Activated naive CD8-positive, alpha-beta T cell treated with anti-CD3 and anti-CD28 coated beads, Interleukin-2, amount 50 U/mL, for 24 hours (primary cell): Measurements from ENCODE around the gene NALCN.

Experiments used
- ATAC-seq: fragments of 150-1000 bp; cut with Tn5 transposase; one replicate; pipeline ENCODE4 v1.10.0; 2021
- DNase-seq: peaks from one replicate; pipeline ENCODE4 v3.0.0; 2021
- H3K27ac Mint-ChIP-seq: one replicate; pipeline ENCODE4 v1.8.0; 2021; ENCODE audit warnings: mild to moderate bottlenecking, mixed read lengths
- H3K27me3 Mint-ChIP-seq: one replicate; pipeline ENCODE4 v1.8.0; 2021; ENCODE audit warnings: mixed read lengths
- H3K36me3 Mint-ChIP-seq: one replicate; pipeline ENCODE4 v1.8.0; 2021; ENCODE audit warnings: low read depth, mixed read lengths
- H3K4me1 Mint-ChIP-seq: one replicate; pipeline ENCODE4 v1.8.0; 2021; ENCODE audit warnings: mixed read lengths
- H3K4me3 Mint-ChIP-seq: one replicate; pipeline ENCODE4 v1.8.0; 2021; ENCODE audit warnings: mild to moderate bottlenecking, moderate library complexity, mixed read lengths
- H3K9me3 Mint-ChIP-seq: one replicate; pipeline ENCODE4 v1.8.0; 2021; ENCODE audit warnings: mixed read lengths

Gene NALCN

GRCh38 chr13:101202590-101202989 lies 213.7 kb downstream of the NALCN start:
- no peak for ATAC-seq
- Mint-ChIP-seq H3K9me3 (no peaks in the 10 kb centered on the region), H3K4me1 (no peaks in the 10 kb centered on the region), H3K27ac (no peak overlapping the region), H3K4me3 (no peak overlapping the region), H3K27me3 (no peaks in the 10 kb centered on the region), H3K36me3 (no peaks in the 10 kb centered on the region)
- no peak for DNase-seq

- no peak for DNase-seq
- H3K27me3 Mint-ChIP-seq: peaks cover 2% of the 10 kb centered on the region
- H3K4me1 Mint-ChIP-seq: no peaks in the 10 kb centered on the region
- no peak for ATAC-seq
- no peaks in the 10 kb centered on the region for H3K9me3 Mint-ChIP-seq
- no peaks in the 10 kb centered on the region for H3K36me3 Mint-ChIP-seq
- no peak overlapping the region for H3K4me3 Mint-ChIP-seq
- no peak overlapping the region for H3K27ac Mint-ChIP-seq
These were observed 225.3 kb downstream of the NALCN start for GRCh38 chr13:101190976-101191375.

DNA sequence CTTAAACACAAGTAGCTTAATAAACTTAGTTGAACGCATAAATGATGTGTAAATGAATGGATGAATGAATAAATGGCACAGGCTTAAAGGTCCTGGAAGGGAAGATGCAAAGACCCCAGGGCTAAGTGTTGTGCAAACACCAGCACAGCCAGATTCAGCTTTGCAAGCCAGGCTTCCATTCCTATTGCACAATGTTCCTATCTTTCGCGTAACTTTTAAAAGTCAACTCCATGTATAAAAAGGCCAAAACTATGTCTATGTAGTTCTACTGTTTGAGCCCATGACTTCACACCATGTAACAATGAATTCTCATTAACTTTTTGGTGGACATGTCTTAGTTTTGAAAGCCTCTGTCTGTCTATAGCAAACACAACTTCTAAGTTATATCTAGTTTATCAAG lies 226.0 kb downstream of the NALCN start:
- H3K27me3 Mint-ChIP-seq: peaks cover 3% of the 10 kb centered on the region
- H3K4me1 Mint-ChIP-seq: no peaks in the 10 kb centered on the region
- H3K4me3 Mint-ChIP-seq: no peak overlapping the region
- ATAC-seq (no peak), DNase-seq (no peak)
- H3K9me3 Mint-ChIP-seq: no peaks in the 10 kb centered on the region
- H3K27ac Mint-ChIP-seq: no peak overlapping the region
- no peaks in the 10 kb centered on the region for H3K36me3 Mint-ChIP-seq

DNA sequence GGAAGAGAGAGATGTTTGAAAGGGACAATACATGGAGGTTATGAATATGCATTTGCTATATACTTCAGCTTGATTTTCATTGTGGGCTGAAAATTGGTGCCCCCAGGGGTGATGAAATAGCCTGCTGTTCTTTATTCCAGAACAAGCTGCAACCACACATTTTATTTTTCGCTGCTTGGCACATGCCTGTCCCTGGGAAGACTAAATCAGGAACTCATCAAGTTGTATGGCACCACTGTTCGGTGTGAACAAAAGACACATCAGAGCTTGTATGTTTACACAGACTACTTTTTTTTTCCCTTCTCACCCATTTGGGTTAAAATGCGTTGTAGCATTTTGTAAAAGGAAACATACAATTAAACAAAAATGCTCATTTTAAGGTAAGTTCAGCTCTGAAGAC lies 230.7 kb downstream of the NALCN start:
- H3K36me3 Mint-ChIP-seq: no peaks in the 10 kb centered on the region
- ATAC-seq (no peak), DNase-seq (no peak)
- H3K9me3 Mint-ChIP-seq: no peaks in the 10 kb centered on the region
- no peak overlapping the region for H3K4me3 Mint-ChIP-seq
- H3K27me3 Mint-ChIP-seq: peaks cover 1% of the 10 kb centered on the region
- no peaks in the 10 kb centered on the region for H3K4me1 Mint-ChIP-seq
- H3K27ac Mint-ChIP-seq: no peak overlapping the region

GRCh38 chr13:101181076-101181685 lies 235.1 kb downstream of the NALCN start:
- DNase-seq: no peak
- Mint-ChIP-seq H3K9me3 (no peaks in the 10 kb centered on the region), H3K4me3 (no peak overlapping the region), H3K27ac (no peak overlapping the region), H3K36me3 (no peaks in the 10 kb centered on the region), H3K27me3 (peaks cover 1% of the 10 kb centered on the region), H3K4me1 (no peaks in the 10 kb centered on the region)
- ATAC-seq: no peak

- no peak overlapping the region for H3K27ac Mint-ChIP-seq
- H3K4me3 Mint-ChIP-seq: no peak overlapping the region
- no peaks in the 10 kb centered on the region for H3K4me1 Mint-ChIP-seq
- no peaks in the 10 kb centered on the region for H3K36me3 Mint-ChIP-seq
- H3K9me3 Mint-ChIP-seq: no peaks in the 10 kb centered on the region
- ATAC-seq (no peak), DNase-seq (no peak)
- peaks cover 3% of the 10 kb centered on the region for H3K27me3 Mint-ChIP-seq
These were observed 237.3 kb downstream of the NALCN start for GRCh38 chr13:101179021-101179420.

GRCh38 chr13:101178406-101178805 lies 237.9 kb downstream of the NALCN start:
- Mint-ChIP-seq H3K36me3 (no peaks in the 10 kb centered on the region), H3K4me3 (no peak overlapping the region), H3K27me3 (peaks cover 3% of the 10 kb centered on the region), H3K27ac (no peak overlapping the region), H3K9me3 (no peaks in the 10 kb centered on the region), H3K4me1 (no peaks in the 10 kb centered on the region)
- ATAC-seq (no peak), DNase-seq (no peak)

- DNase-seq (no peak), ATAC-seq (no peak)
- H3K27ac Mint-ChIP-seq: no peak overlapping the region
- H3K9me3 Mint-ChIP-seq: no peaks in the 10 kb centered on the region
- peaks cover 5% of the 10 kb centered on the region for H3K27me3 Mint-ChIP-seq
- H3K36me3 Mint-ChIP-seq: no peaks in the 10 kb centered on the region
- no peak overlapping the region for H3K4me3 Mint-ChIP-seq
- H3K4me1 Mint-ChIP-seq: no peaks in the 10 kb centered on the region
These were observed 246.0 kb downstream of the NALCN start for GRCh38 chr13:101170306-101170705.

DNA sequence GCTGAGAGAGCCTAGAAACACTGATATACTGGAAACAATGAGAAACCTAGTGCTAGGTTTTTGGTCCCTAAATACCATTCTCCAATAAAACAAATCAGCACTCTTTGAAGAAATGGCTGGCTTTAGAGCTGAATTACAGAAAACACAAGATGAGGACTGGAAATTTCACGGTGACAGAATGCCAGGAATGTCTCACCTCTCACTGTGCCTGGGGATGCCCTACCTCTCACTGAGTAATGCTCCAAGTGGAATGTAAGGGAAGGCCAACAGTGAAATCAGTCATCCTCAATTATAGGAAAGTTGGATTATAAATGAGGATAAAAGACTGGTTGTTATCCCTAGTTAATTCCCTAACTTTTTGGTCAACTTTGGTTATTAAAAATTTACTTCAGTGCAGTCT lies 259.0 kb downstream of the NALCN start:
- no peak overlapping the region for H3K4me3 Mint-ChIP-seq
- no peaks in the 10 kb centered on the region for H3K36me3 Mint-ChIP-seq

GRCh38 chr13:101155920-101156319 lies 260.4 kb downstream of the NALCN start:
- peaks cover 16% of the 10 kb centered on the region for H3K27me3 Mint-ChIP-seq
- no peak overlapping the region for H3K27ac Mint-ChIP-seq
- DNase-seq (no peak), ATAC-seq (no peak)
- H3K4me3 Mint-ChIP-seq: no peak overlapping the region
- no peaks in the 10 kb centered on the region for H3K4me1 Mint-ChIP-seq
- no peaks in the 10 kb centered on the region for H3K9me3 Mint-ChIP-seq
- no peaks in the 10 kb centered on the region for H3K36me3 Mint-ChIP-seq

More for the DNA sequence above, 259.0 kb downstream of the NALCN start:
- H3K27ac Mint-ChIP-seq: no peak overlapping the region
- H3K4me1 Mint-ChIP-seq: no peaks in the 10 kb centered on the region
- H3K27me3 Mint-ChIP-seq: peaks cover 20% of the 10 kb centered on the region
- ATAC-seq (no peak), DNase-seq (no peak)
- H3K9me3 Mint-ChIP-seq: no peaks in the 10 kb centered on the region

GRCh38 chr13:101152184-101152583 lies 264.1 kb downstream of the NALCN start:
- DNase-seq (no peak), ATAC-seq (no peak)
- Mint-ChIP-seq H3K4me1 (no peaks in the 10 kb centered on the region), H3K9me3 (no peaks in the 10 kb centered on the region), H3K36me3 (no peaks in the 10 kb centered on the region), H3K27me3 (peaks cover 33% of the 10 kb centered on the region), H3K27ac (no peak overlapping the region), H3K4me3 (no peak overlapping the region)

GRCh38 chr13:101150998-101151397 lies 265.3 kb downstream of the NALCN start:
- no peaks in the 10 kb centered on the region for H3K9me3 Mint-ChIP-seq
- no peak for ATAC-seq
- no peaks in the 10 kb centered on the region for H3K36me3 Mint-ChIP-seq
- H3K4me1 Mint-ChIP-seq: no peaks in the 10 kb centered on the region
- H3K27ac Mint-ChIP-seq: no peak overlapping the region
- DNase-seq: no peak
- no peak overlapping the region for H3K4me3 Mint-ChIP-seq
- H3K27me3 Mint-ChIP-seq: peaks cover 25% of the 10 kb centered on the region

GRCh38 chr13:101149735-101150384 lies 266.4 kb downstream of the NALCN start:
- H3K4me3 Mint-ChIP-seq: no peak overlapping the region
- H3K27me3 Mint-ChIP-seq: peaks cover 22% of the 10 kb centered on the region
- H3K9me3 Mint-ChIP-seq: no peaks in the 10 kb centered on the region
- H3K4me1 Mint-ChIP-seq: no peaks in the 10 kb centered on the region
- DNase-seq (no peak), ATAC-seq (no peak)
- H3K36me3 Mint-ChIP-seq: no peaks in the 10 kb centered on the region
- H3K27ac Mint-ChIP-seq: no peak overlapping the region

GRCh38 chr13:101146101-101146898 lies 270.0 kb downstream of the NALCN start:
- no peaks in the 10 kb centered on the region for H3K9me3 Mint-ChIP-seq
- peaks cover 25% of the 10 kb centered on the region for H3K27me3 Mint-ChIP-seq
- ATAC-seq: no peak
- no peak overlapping the region for H3K27ac Mint-ChIP-seq
- no peaks in the 10 kb centered on the region for H3K36me3 Mint-ChIP-seq
- DNase-seq: no peak
- H3K4me1 Mint-ChIP-seq: no peaks in the 10 kb centered on the region
- no peak overlapping the region for H3K4me3 Mint-ChIP-seq

GRCh38 chr13:101144808-101145419 lies 271.4 kb downstream of the NALCN start:
- Mint-ChIP-seq H3K4me1 (no peaks in the 10 kb centered on the region), H3K27me3 (peaks cover 22% of the 10 kb centered on the region), H3K4me3 (no peak overlapping the region), H3K27ac (no peak overlapping the region), H3K36me3 (no peaks in the 10 kb centered on the region), H3K9me3 (no peaks in the 10 kb centered on the region)
- DNase-seq (no peak), ATAC-seq (no peak)
